Nephron progenitor cell (in vitro differentiated cells): ENCODE results near the gene THSD4.

Experiments
- DNase-seq: peaks from one replicate; pipeline ENCODE4 v3.0.0; 2021
- H3K27ac Mint-ChIP-seq: 2 replicates; pipeline ENCODE4 v1.8.0; 2021; ENCODE audit warnings: mild to moderate bottlenecking, moderate library complexity, mixed read lengths
- H3K27me3 Mint-ChIP-seq: 2 replicates; pipeline ENCODE4 v1.8.0; 2021; ENCODE audit warnings: mild to moderate bottlenecking, low read depth, mixed read lengths; ENCODE audit not compliant: poor library complexity
- H3K36me3 Mint-ChIP-seq: 2 replicates; pipeline ENCODE4 v1.8.0; 2021; ENCODE audit warnings: low read depth, mixed read lengths
- H3K4me1 Mint-ChIP-seq: 2 replicates; pipeline ENCODE4 v1.8.0; 2021; ENCODE audit warnings: mixed read lengths
- H3K4me3 Mint-ChIP-seq: 2 replicates; pipeline ENCODE4 v1.8.0; 2021; ENCODE audit warnings: mild to moderate bottlenecking, moderate library complexity, mixed read lengths
- H3K9me3 Mint-ChIP-seq: 2 replicates; pipeline ENCODE4 v1.8.0; 2021; ENCODE audit warnings: mild to moderate bottlenecking, moderate library complexity, mixed read lengths
- TF ChIP-seq, protein P1 (sequence below): fragments of 200-600 bp; sonication (generic); IDR thresholded peaks from 2 replicates; pipeline ENCODE4 v1.5.0; 2021; ENCODE audit warnings: antibody characterized with exemption

Gene THSD4

DNA sequence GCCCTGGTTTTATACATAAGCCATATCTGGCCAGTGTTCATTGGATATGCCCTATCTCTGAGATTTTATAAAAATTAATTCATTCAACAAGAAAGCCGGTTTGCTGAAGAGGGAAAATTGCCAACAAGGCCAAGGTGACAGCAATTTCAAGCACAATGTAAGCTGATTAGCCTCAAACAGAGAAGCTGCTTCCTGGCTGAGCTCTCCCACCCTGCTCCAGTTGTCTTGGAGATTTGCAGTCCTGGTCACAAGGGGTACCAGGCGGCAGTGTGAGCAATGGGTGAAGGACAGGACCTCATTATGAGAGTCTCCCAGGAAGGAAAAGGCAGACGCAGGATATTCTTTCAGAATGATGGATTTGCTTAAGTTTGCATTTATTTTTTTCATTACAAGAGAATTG, 5.4 kb upstream of the THSD4 start:
- H3K27ac Mint-ChIP-seq: no peak overlapping the region
- TF ChIP-seq, protein P1, sequence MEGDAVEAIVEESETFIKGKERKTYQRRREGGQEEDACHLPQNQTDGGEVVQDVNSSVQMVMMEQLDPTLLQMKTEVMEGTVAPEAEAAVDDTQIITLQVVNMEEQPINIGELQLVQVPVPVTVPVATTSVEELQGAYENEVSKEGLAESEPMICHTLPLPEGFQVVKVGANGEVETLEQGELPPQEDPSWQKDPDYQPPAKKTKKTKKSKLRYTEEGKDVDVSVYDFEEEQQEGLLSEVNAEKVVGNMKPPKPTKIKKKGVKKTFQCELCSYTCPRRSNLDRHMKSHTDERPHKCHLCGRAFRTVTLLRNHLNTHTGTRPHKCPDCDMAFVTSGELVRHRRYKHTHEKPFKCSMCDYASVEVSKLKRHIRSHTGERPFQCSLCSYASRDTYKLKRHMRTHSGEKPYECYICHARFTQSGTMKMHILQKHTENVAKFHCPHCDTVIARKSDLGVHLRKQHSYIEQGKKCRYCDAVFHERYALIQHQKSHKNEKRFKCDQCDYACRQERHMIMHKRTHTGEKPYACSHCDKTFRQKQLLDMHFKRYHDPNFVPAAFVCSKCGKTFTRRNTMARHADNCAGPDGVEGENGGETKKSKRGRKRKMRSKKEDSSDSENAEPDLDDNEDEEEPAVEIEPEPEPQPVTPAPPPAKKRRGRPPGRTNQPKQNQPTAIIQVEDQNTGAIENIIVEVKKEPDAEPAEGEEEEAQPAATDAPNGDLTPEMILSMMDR: no peak
- DNase-seq: no peak
- no peak overlapping the region for H3K4me3 Mint-ChIP-seq
- H3K9me3 Mint-ChIP-seq: no peaks in the 10 kb centered on the region
- peaks cover 44% of the 10 kb centered on the region for H3K4me1 Mint-ChIP-seq
- peaks cover 11% of the 10 kb centered on the region for H3K27me3 Mint-ChIP-seq
- H3K36me3 Mint-ChIP-seq: no peaks in the 10 kb centered on the region

DNA sequence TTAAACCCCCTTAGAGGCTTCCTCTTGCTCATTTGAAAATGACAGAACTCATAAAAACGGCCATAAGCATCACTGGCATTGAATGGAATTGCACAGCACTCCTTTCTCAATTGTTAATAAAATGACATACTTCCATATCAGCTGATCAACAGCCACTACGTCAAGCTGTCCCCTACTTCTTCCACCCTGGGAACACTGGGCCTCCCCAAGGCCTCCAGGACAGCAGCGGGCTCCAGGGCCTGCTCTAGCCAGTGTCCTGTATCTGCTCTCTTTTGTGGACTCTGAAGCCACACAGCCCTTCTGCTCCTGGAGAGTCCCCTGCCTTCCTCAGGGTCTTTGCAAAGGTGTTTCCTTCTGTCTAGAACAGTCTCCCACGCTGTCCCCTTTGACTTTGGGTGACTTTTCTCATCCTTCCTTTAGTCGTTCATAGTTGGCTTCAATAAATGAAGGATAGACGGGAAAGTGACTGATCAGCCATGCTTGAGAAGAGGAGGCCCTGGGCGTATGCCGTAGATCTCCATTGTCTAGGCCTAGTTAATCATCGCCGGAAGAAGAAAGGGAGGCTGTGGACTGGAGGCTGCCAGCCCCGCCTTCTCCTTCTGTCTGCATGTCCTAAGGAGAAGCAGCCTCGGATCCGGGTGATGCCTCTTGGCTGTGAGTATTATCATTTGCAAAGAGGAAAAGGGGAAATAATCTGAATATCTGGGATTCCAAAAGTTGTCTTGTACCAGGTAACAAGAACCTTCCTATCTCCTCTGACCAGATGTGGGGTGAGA, 4.7 kb upstream of the THSD4 start:
- DNase-seq: no peak
- H3K4me1 Mint-ChIP-seq: peaks cover 47% of the 10 kb centered on the region
- no peak overlapping the region for H3K4me3 Mint-ChIP-seq
- TF ChIP-seq, protein P1: no peak
- H3K27me3 Mint-ChIP-seq: peaks cover 11% of the 10 kb centered on the region
- H3K27ac Mint-ChIP-seq: no peak overlapping the region
- H3K9me3 Mint-ChIP-seq: no peaks in the 10 kb centered on the region
- H3K36me3 Mint-ChIP-seq: no peaks in the 10 kb centered on the region

DNA sequence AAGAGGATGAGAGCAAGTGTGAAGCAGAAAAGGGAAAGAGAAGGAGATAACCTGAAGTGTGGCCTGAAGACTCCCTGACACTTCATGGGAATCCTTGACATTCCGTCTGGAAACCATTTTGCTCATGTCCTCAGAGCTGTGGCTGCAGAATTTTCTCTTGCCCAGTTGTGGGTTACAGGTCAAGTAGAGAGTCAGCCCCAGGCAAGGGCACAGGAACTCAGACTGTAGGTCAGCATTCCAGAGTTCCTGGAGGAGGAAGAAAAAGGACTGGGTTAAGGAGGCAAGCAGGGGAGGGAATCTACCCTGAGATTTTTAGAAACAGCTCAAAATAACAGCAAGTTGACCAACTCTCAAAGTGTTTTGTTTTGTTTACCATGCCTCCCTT, 4.1 kb upstream of the THSD4 start:
- no peaks in the 10 kb centered on the region for H3K9me3 Mint-ChIP-seq
- peaks cover 49% of the 10 kb centered on the region for H3K4me1 Mint-ChIP-seq
- H3K27me3 Mint-ChIP-seq: peaks cover 11% of the 10 kb centered on the region
- no peaks in the 10 kb centered on the region for H3K36me3 Mint-ChIP-seq
- DNase-seq: no peak
- no peak overlapping the region for H3K27ac Mint-ChIP-seq
- TF ChIP-seq, protein P1: no peak
- no peak overlapping the region for H3K4me3 Mint-ChIP-seq

DNA sequence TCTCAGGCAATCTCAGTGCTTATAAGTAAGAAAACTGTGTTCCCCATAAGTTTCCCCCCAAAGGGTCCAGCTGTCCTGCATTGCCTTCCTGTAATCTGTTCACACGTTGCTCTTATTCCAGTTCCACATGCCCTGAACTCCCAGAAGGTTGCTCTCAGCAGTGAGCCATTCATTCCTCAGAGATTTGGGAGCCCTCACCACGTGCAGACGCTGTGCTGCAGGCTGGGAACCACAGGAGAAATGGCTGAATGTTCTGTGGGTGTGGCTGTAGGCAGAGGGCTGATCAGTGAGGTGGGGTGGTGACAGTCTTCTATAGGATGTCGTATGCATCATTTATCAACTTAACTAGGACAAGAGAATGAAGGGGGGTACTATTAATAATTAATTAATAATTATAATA, 3.3 kb upstream of the THSD4 start:
- no peaks in the 10 kb centered on the region for H3K9me3 Mint-ChIP-seq
- peaks cover 14% of the 10 kb centered on the region for H3K27me3 Mint-ChIP-seq
- H3K36me3 Mint-ChIP-seq: no peaks in the 10 kb centered on the region
- peaks cover 57% of the 10 kb centered on the region for H3K4me1 Mint-ChIP-seq
- no peak for DNase-seq
- no peak overlapping the region for H3K4me3 Mint-ChIP-seq
- TF ChIP-seq, protein P1: no peak
- H3K27ac Mint-ChIP-seq: no peak overlapping the region

DNA sequence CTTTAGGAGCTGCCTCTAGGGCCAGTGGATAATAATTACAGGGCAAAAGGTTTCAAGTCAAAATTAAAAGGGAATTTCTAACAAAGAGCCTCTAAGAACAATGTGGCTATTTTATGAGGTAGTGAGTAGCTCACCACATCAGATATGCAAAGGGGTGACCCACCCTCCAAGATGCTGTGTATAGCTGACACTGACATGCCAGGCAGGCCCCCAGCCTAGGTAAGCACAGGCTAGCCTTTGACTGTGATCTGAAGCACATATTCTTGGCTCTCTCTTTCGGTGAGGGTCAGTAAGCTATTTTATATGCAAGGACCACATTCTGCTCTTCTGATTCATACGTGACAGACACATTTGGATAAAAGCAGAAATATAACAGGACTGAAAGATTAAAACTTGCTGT, 2.8 kb upstream of the THSD4 start:
- no peaks in the 10 kb centered on the region for H3K36me3 Mint-ChIP-seq
- H3K27me3 Mint-ChIP-seq: peaks cover 17% of the 10 kb centered on the region
- TF ChIP-seq, protein P1: no peak
- H3K4me3 Mint-ChIP-seq: no peak overlapping the region
- DNase-seq: no peak
- no peaks in the 10 kb centered on the region for H3K9me3 Mint-ChIP-seq
- peaks cover 62% of the 10 kb centered on the region for H3K4me1 Mint-ChIP-seq
- H3K27ac Mint-ChIP-seq: no peak overlapping the region

DNA sequence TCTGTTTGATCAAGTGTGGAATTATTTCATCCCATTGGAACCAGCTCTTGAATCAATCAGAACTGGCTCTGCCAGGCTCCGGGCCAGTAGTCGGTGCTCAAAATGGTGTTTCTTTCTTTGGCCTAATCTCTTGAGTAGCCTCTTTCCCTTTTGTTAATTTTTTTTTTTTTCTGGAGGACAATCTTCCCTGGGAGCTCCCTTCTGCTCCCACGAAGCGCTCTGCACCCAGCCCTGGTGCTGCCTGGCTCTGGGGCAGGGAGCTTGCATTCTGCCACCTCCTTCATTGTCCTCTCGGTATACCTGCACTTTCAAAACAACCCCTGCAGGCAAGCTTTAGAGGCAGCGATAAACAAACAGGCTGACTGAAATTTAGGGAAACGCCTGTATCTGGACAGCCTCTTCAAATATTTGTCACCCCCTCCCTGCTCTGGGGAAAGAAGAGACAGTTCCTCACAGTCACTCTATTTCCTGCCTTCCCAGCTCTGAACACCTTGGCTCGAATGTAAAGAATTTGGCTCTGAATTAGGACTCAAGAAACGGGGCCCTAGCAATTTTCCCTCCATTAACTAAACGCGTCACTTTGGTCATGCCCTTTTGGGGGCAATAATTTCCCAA, 1.1 kb upstream of the THSD4 start:
- peaks cover 19% of the 10 kb centered on the region for H3K27me3 Mint-ChIP-seq
- no peaks in the 10 kb centered on the region for H3K9me3 Mint-ChIP-seq
- no peaks in the 10 kb centered on the region for H3K36me3 Mint-ChIP-seq
- H3K27ac Mint-ChIP-seq: no peak overlapping the region
- peak overlapping the region; percentile 80 for H3K4me3 Mint-ChIP-seq
- TF ChIP-seq, protein P1: no peak
- H3K4me1 Mint-ChIP-seq: peaks cover 79% of the 10 kb centered on the region
- no peak for DNase-seq
